GM10266 (cell line): Measurements from ENCODE around the gene WNK2.
A peak's percentile ranks its signal among the peaks of the same experiment; 100 is the strongest.

Experiments
- DNase-seq: peaks from one replicate; pipeline ENCODE4 v3.0.0; 2012; ENCODE audit errors: extremely low spot score
- CTCF ChIP-seq: IDR thresholded peaks from 2 replicates; pipeline ENCODE4 v1.5.1; 2012; ENCODE audit warnings: mild to moderate bottlenecking, low read depth; ENCODE audit not compliant: control insufficient read depth, insufficient read depth; ENCODE audit errors: missing control alignments

WNK2 gene

GRCh38 chr9:93260263-93261066 is 76.5 kb downstream of the WNK2 start:
- peak; percentile 25 for DNase-seq
- TF ChIP-seq CTCF: no peak

- TF ChIP-seq CTCF: no peak
- DNase-seq: peak; percentile 16
Measured at GRCh38 chr9:93261281-93261680, 77.3 kb downstream of the WNK2 start.

- TF ChIP-seq CTCF: no peak
- DNase-seq: peak; percentile 21
Measured at GRCh38 chr9:93261735-93262523, 78.0 kb downstream of the WNK2 start.

- TF ChIP-seq CTCF: no peak
- DNase-seq: peak; percentile 27
Measured at GRCh38 chr9:93262537-93263310, 78.8 kb downstream of the WNK2 start.

DNA sequence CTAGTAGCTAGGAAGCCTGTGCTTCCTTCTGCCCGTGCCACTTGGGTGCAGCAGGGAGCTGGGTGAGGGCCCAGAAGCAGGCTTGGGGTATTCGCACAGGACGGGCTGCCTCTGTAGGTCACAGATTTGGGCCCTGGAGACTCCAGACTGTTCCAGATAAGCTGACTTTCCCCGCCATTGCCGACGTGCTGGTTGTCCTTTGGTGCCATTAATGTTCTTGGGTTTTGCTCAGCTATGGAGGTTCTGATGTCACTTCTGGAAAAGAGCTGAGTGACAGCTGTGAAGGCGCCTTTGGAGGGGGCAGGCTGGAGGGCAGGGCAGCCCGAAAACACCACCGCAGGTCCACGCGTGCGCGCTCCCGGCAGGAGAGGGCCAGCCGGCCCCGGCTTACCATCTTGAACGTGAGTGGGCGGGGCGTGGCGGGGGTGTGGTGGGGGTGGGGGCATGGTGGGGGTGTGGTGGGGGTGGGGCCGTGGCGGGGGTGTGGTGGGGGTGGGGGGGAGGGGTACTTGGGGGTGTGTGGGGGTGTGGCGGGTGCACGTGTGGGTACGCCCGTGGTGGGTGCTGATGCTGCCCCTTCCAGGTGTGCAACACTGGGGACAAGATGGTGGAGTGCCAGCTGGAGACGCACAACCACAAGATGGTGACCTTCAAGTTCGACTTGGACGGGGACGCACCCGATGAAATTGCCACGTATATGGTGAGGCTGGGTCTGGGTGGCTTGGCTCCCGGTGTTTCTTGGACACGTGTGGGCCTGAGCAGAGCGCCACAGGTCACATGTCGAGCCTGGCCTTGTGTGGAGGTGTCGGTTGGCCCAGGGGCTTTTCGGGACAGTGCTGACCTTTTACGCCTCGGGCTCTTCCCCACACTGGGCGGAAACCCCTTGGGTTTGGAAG is 79.6 kb downstream of the WNK2 start:
- TF ChIP-seq CTCF: no peak
- DNase-seq: peak; percentile 24

- no peak for TF ChIP-seq CTCF
- DNase-seq: peak; percentile 33
Measured at GRCh38 chr9:93264338-93265125, 80.6 kb downstream of the WNK2 start.
